HG03469 (cell line): ENCODE measurements around the gene SYNC.
"Not testable (repeated sequence)": the region's sequence is repeated elsewhere in the genome, so short reads cannot be mapped to it uniquely, and the experiment has no call there.

ENCODE experiments used
- ATAC-seq: cut with Tn5 transposase; IDR thresholded peaks from one replicate; pipeline ENCODE4 v1.9.1; 2021; ENCODE audit warnings: mild to moderate bottlenecking, moderate library complexity, moderate number of reproducible peaks; ENCODE audit not compliant: unreplicated experiment

Gene SYNC

DNA sequence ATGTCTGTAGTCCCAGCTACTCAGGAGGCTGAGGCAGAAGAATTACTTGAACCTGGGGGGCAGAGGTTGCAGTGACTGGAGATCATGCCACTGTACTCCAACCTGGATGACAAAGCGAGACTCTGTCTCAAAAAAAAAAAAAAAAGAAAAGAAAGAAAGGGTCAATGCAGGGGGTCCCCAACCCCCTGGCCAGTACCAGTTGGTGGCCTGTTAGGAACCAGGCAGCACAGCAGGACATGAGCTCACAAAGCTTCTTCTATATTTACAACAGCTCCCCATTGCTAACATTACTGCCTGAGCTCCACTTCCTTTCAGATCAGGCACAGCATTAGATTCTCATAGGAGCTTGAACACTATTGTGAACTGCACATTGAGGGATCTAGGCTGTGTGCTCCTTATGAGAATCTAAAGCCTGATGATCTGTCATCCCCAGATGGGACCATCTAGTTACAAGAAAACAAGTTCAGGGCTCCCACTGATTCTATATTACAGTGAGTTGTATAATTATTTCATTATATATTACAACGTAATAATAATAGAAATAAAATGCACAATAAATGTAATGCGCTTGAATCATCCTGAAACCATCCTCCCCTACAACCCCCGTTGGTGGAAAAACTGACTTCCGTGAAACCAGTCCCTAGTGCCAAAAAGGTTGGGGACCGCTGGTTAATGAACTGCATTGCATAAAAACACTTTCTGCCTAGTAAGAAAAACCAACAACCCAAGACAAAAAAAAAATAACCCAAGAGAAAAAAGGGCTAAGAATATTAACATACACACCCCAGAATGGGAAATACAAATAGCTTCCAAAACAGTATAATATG, 55.0 kb downstream of the SYNC start:
- no peak for ATAC-seq

DNA sequence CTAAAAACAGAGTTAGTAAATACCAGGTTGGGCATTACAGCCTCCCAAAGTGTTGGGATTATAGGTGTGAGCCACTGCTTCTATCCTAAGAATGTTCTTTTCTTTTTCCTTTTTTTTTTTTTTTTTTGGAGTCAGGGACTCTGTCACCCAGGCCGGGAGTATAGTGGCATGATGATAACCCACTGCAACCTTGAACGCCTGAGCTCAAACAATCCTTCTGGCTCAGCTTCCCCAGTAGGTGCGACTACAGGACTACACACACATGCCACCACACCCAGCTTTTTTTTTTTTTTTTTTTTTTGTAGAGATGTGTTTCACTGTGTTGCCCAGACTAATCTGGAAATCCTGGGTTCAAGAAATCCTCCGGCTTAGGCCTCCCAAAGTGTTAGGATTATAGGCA, 58.1 kb downstream of the SYNC start:
- ATAC-seq, result no peak

DNA sequence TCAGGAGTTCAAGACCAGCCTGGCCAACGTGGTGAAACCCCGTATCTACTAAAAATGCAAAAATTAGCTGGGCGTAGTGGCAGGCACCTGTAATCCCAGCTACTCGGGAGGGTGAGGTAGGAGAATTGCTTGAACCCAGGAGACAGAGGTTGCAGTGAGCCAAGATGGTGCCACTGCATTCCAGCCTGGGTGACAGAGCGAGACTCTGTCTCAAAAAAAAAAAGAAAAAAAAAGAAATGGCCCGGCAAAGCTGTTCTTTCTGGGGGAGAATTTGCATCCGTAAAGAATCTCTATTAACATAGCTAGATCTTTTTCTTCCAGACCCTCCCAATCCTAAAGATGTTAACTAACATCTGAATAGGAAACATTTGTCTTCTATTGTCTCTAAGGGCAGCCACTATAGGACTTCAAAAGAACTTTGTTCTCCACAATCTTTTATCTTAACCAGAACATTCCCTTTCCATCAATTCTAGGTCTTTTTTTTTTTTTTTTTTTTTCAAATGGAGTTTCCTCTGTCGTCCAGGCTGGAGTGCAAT, 60.2 kb downstream of the SYNC start:
- ATAC-seq, result not testable (repeated sequence)

DNA sequence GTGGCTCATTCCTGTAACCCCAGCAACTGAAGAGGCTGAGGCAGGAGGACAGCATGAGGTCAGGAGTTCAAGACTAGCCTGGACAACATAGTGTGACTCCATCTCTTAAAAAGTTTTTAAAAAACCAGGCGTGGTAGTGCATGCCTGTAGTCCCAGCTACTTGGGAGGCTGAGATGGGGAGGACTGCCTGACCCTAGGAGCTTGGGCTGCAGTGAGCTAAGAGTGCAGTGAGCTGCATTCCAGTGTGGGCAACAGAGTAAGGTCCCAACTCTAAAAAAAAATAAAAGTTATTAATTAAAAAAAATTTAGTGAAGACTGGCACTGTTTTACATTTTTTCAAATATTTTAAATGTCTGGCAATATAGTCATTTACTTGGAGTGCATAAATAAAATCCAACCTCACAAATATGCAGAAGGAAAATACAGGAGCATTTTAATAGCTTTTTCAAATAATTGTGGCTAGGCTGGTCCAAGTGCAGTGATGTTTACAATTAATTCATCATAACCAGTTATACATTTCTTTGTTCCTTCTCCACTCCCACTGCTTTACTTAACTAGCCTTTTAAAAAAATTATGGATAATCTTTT, 63.0 kb downstream of the SYNC start:
- no peak for ATAC-seq

DNA sequence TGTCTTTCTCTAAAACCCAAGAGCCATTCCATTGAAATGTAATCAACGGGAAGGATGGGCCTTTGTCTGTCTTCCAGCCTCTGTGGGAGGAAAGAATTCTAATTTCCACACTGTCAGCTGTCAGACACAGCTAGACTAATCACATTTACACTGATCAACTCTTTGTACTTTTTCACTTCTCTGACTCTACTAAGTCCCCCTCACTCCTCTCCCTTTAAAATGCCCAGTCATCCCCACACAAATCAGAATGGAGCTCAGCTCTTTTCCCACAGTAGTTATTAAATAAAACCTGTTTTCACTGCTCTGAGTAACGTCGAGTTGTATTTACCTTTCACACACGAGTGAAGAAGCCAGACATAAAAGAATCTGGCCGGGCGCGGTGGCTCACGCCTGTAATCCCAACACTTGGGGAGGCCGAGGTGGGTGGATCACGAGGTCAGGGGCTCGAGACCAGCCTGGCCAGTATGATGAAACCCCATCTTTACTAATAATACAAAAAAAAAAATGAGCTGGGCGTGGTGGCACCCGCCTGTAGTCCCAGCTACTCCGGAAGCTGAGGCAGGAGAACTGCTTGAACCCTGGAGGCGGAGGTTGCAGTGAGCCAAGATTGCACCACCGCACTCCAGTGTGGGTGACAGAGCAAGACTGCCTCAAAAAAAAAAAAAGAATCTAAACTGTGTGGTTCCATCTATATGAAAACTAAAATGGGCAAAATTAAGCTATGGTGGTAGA, 65.5 kb downstream of the SYNC start:
- no peak for ATAC-seq

DNA sequence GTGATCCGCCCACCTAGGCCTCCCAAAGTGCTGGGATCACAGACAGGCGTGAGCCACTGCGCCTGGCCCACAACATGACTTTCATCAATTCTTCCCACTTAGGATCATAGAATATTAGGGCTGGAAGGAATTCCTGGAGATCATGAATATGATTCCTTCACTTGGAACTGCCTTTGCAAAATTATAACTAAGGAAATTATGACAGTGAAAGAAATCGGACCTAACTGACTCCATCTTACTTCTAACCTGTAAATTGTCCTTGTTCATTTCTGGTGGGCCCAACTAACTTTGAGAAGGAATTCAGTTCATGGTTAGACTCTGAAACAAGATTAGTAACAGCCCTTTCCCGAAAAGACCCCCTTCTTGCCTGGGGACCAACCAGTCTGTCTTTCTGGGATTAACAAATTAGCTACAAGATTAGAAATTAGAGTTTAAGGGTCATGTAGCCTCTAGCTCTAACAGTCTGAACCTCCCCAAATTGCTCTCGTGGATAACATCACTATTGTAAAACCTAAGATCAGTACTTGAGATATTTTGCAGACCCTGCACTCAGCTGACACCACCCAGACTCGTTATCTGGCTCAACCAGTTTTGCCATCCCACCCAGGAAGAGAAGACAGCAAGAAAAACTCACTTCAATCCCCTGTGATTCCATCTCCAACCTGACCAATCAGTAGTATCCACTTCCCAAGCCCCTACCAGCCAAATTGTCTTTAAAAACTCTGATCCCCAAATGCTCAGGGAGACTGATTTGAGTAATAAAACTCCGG, 66.9 kb downstream of the SYNC start:
- ATAC-seq, result no peak

DNA sequence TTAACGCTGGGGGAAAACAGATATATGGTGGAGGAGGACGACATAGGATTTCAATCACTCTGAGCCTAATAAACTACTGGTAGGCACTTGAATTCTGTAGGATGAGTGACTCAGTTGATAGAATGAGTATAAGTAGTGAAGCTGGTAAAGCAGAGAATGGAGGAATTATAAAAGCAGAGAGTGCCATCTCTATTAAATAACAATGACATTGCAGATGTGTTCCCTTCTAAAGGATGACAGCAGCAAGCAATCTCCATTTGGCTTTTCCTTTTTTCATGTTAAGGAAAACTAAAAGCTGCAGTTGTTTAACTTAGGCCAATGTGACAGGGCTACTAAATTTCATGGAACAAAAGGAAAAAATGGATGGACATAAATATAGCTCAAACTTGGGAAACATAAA, 69.7 kb downstream of the SYNC start:
- ATAC-seq, result no peak

DNA sequence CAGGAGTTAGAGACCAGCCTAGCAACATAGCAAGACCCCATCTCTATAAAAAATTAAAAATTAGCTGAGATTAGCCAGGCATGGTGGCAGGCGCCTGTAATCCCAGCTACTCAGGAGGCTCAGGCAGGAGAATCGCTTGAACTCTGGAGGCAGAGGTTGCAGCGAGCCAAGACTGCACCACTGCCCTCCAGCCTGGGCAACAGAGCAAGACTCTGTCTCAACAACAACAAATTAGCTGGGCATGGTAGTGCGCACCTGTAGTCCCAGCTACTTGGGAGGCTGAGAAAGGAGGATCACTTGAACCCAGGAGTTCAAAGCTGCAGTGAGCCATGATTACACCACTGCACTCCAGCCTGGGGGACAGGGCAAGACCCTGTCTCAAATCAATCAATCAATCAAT, 72.4 kb downstream of the SYNC start:
- ATAC-seq, result not testable (repeated sequence)
